ENCODE measurements around the gene ZNF70.

DNA sequence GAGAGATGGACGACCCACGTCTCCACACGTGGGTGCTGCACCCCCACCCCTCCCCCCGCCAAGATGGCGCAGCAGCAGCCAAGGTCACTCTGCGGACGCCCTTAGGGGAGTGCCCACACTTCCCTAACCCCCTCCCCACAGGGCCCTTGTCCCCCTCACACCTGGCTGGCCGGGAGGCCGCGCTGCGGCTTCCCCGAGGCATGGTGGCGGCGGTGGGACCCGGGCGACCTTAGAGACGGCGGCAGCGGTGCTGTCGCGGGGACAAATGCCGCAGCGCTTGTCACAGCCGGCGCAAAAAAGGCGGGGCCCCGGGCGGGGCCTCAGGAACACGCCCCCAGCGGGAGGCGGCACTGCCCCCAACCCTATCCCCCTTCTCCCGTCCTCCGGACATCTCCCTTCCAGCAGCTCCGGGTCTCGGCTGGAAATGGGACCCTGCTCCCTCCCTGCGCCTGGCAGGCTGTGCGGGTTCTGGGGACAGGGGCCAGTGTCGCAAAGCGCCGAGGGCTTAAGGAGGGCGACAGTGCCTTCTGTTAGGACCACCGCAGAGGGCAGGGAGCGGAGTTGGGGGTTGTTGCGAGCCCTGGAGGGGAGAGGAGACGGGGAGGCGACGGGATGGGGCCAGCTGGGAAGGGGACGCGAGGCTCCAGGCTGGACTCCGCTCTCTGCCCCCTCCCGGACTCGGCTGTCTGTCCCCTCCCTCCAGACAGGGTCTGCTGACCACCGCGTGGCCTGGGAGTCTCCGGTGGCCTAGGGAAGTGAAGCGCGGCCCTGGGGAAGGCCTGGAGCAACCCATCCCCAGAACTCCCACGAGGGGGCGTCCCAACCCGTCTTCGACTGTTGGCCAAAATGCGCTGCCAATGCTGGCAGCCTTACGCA lies 17.0 kb upstream of the ZNF70 start, which contains the start of gene CHCHD10:
- TF ChIP-seq, protein P1, sequence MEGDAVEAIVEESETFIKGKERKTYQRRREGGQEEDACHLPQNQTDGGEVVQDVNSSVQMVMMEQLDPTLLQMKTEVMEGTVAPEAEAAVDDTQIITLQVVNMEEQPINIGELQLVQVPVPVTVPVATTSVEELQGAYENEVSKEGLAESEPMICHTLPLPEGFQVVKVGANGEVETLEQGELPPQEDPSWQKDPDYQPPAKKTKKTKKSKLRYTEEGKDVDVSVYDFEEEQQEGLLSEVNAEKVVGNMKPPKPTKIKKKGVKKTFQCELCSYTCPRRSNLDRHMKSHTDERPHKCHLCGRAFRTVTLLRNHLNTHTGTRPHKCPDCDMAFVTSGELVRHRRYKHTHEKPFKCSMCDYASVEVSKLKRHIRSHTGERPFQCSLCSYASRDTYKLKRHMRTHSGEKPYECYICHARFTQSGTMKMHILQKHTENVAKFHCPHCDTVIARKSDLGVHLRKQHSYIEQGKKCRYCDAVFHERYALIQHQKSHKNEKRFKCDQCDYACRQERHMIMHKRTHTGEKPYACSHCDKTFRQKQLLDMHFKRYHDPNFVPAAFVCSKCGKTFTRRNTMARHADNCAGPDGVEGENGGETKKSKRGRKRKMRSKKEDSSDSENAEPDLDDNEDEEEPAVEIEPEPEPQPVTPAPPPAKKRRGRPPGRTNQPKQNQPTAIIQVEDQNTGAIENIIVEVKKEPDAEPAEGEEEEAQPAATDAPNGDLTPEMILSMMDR (IDR thresholded peaks at IDR 0.05) = peak; percentile 79
- TF ChIP-seq, protein P2, sequence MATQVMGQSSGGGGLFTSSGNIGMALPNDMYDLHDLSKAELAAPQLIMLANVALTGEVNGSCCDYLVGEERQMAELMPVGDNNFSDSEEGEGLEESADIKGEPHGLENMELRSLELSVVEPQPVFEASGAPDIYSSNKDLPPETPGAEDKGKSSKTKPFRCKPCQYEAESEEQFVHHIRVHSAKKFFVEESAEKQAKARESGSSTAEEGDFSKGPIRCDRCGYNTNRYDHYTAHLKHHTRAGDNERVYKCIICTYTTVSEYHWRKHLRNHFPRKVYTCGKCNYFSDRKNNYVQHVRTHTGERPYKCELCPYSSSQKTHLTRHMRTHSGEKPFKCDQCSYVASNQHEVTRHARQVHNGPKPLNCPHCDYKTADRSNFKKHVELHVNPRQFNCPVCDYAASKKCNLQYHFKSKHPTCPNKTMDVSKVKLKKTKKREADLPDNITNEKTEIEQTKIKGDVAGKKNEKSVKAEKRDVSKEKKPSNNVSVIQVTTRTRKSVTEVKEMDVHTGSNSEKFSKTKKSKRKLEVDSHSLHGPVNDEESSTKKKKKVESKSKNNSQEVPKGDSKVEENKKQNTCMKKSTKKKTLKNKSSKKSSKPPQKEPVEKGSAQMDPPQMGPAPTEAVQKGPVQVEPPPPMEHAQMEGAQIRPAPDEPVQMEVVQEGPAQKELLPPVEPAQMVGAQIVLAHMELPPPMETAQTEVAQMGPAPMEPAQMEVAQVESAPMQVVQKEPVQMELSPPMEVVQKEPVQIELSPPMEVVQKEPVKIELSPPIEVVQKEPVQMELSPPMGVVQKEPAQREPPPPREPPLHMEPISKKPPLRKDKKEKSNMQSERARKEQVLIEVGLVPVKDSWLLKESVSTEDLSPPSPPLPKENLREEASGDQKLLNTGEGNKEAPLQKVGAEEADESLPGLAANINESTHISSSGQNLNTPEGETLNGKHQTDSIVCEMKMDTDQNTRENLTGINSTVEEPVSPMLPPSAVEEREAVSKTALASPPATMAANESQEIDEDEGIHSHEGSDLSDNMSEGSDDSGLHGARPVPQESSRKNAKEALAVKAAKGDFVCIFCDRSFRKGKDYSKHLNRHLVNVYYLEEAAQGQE (IDR thresholded peaks at IDR 0.05; ENCODE audit: low read depth, low read length) = no peak
